ENCODE measurements around the gene ANTXR2. TPM values are rescaled to one million over a fixed set of nuclear protein-coding genes. Genes with fewer than 3 reads are reported as not detected.

Gene ANTXR2
- total and polyA plus RNA-seq, 2 of the 8 experiments (the other 6 are each of a cell fraction or from before 2014, with no cell fraction given), result 1.1 to 7.5 TPM

- Histone ChIP-seq H3K14ac (ENCODE audit: insufficient read length) (no peak overlapping the region), H3K4me1 (replicated peaks in 1 of 4; ENCODE audit: control insufficient read depth in 3 of 4, insufficient read depth in 4 of 4, low read length in 3 of 4) (no peaks in the 10 kb centered on the region), H3K4me2 (ENCODE audit: insufficient read depth in 1 of 2, low read depth in 2 of 2, low read length in 2 of 2) (no peak overlapping the region), H2BK15ac (ENCODE audit: low read length) (no peak overlapping the region), H3K27ac (ENCODE audit: low read depth, low read length) (no peak overlapping the region), H2BK120ac (replicated peaks; ENCODE audit: low read depth, low read length) (no peak overlapping the region), H3K36me3 (ENCODE audit: control insufficient read depth in 2 of 4, insufficient read depth in 4 of 4, low read length in 3 of 4) (no peaks in the 10 kb centered on the region), H3K23ac (ENCODE audit: insufficient read length) (no peak overlapping the region), H4K91ac (replicated peaks; ENCODE audit: insufficient read length, low read length) (no peak overlapping the region), H4K20me1 (replicated peaks in 1 of 2; ENCODE audit: control insufficient read depth in 1 of 2, insufficient read depth in 2 of 2, low read length in 2 of 2) (no peaks in the 10 kb centered on the region), H3K27me3 (replicated peaks in 1 of 4; ENCODE audit: control insufficient read depth in 3 of 4, extremely low read depth in 1 of 4, insufficient read depth in 3 of 4, low read length in 3 of 4) (no peaks in the 10 kb centered on the region), H3K79me1 (ENCODE audit: low read depth, low read length) (no peaks in the 10 kb centered on the region), H3K4ac (replicated peaks; ENCODE audit: insufficient read length, low read depth, low read length) (no peak overlapping the region), H2AK5ac (ENCODE audit: low read depth, low read length) (no peak overlapping the region), H2BK20ac (ENCODE audit: low read length) (no peak overlapping the region), H3K56ac (replicated peaks; ENCODE audit: insufficient read length, low read depth, low read length) (no peak overlapping the region), H2AFZ (ENCODE audit: low read length) (no peak overlapping the region), H2BK12ac (ENCODE audit: low read depth, low read length) (no peak overlapping the region), H3K9me3 (ENCODE audit: insufficient read depth in 2 of 2, low read depth in 1 of 2, low read length in 1 of 2) (no peaks in the 10 kb centered on the region), H4K5ac (ENCODE audit: insufficient read length, low read depth, low read length) (no peak overlapping the region), H3K9ac (replicated peaks in 1 of 4; ENCODE audit: extremely low read depth in 1 of 4, low read depth in 3 of 4, low read length in 3 of 4) (no peak overlapping the region), H2BK5ac (ENCODE audit: low read depth, low read length) (no peak overlapping the region), H4K8ac (ENCODE audit: extremely low read depth, insufficient read depth, low read length) (no peak overlapping the region), H3K79me2 (ENCODE audit: control insufficient read depth in 1 of 2, insufficient read depth in 2 of 2, low read length in 2 of 2) (no peaks in the 10 kb centered on the region), H3K23me2 (ENCODE audit: low read depth, low read length) (no peaks in the 10 kb centered on the region), H3K18ac (ENCODE audit: extremely low read depth, low read length) (no peak overlapping the region), H3K4me3 (ENCODE audit: extremely low read depth in 1 of 4, insufficient read depth in 2 of 4, low read depth in 3 of 4, low read length in 4 of 4) (no peak overlapping the region)
- 87% methylated on average over 3 of the region's 3 CpGs; no CpG with 5 or more reads in 1 of the 2 experiments for WGBS, 2 experiments (ENCODE audit: extremely low coverage in 1 of 2, insufficient coverage in 1 of 2, insufficient read length in 1 of 2, insufficient replicate concordance in 2 of 2, low coverage in 1 of 2, low lambda C conversion rate in 2 of 2, missing lambda C conversion rate in 1 of 2)
- DNase-seq (ENCODE audit: low read depth in 1 of 2, low spot score in 2 of 2), result no peak
- no peak for FAIRE-seq
- ChIA-PET CTCF (ENCODE audit: partially characterized antibody) (interaction anchor here (0.6 to 1.4 kb wide), 3 partner anchors 31 to 98 kb away, joined by 3 to 5 read pairs (median 3); no protein-coding TSS in a partner anchor), POLR2A (ENCODE audit: partially characterized antibody) (no interaction called here)
- TF ChIP-seq GABPA (IDR thresholded peaks at IDR 0.05; ENCODE audit: borderline replicate concordance, insufficient read depth, low read length) (no peak), SP1 (IDR thresholded peaks at IDR 0.05; ENCODE audit: low read depth, low read length) (no peak), TEAD4 (IDR thresholded peaks at IDR 0.05; ENCODE audit: low read depth, low read length) (no peak), GTF2F1 (IDR thresholded peaks at IDR 0.05; ENCODE audit: borderline replicate concordance, low read depth, low read length) (no peak), CEBPB (IDR thresholded peaks at IDR 0.05; ENCODE audit: low read depth, low read length) (no peak), JUN (IDR thresholded peaks at IDR 0.05; ENCODE audit: low read depth, low read length) (no peak), CHD2 (IDR thresholded peaks at IDR 0.05; ENCODE audit: low read length) (no peak), USF2 (IDR thresholded peaks at IDR 0.05; ENCODE audit: low read length) (no peak), TCF12 (IDR thresholded peaks at IDR 0.05; ENCODE audit: low read depth, low read length) (no peak)
- TF ChIP-seq, protein P1, sequence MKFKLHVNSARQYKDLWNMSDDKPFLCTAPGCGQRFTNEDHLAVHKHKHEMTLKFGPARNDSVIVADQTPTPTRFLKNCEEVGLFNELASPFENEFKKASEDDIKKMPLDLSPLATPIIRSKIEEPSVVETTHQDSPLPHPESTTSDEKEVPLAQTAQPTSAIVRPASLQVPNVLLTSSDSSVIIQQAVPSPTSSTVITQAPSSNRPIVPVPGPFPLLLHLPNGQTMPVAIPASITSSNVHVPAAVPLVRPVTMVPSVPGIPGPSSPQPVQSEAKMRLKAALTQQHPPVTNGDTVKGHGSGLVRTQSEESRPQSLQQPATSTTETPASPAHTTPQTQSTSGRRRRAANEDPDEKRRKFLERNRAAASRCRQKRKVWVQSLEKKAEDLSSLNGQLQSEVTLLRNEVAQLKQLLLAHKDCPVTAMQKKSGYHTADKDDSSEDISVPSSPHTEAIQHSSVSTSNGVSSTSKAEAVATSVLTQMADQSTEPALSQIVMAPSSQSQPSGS (IDR thresholded peaks at IDR 0.05; ENCODE audit: low read length), result no peak
These were observed 157.8 kb downstream of the ANTXR2 start for GRCh38 chr4:79915246-79915645.

Measured in H1 (cell line).